Measurements from ENCODE around the gene C4BPA. TPM values are rescaled to one million over a fixed set of nuclear protein-coding genes. Genes with fewer than 3 reads are reported as not detected.

Gene C4BPA
- total and polyA plus RNA-seq, 9 of the 15 experiments (the other 6 are each of a cell fraction or from before 2014, with no cell fraction given), result 0.04 to 0.22 (median 0.11) TPM; not detected in 3

- Histone ChIP-seq H3K4me2 (ENCODE audit: insufficient read depth, low read length) (no peak overlapping the region), H3K4me1 (replicated peaks in 1 of 2; ENCODE audit: control insufficient read depth in 2 of 2, insufficient read depth in 2 of 2, low read length in 2 of 2) (no peaks in the 10 kb centered on the region), H3K9me1 (ENCODE audit: control insufficient read depth, insufficient read depth, low read length) (peaks cover 5% of the 10 kb centered on the region), H3K27ac (ENCODE audit: extremely low read depth, low read depth, low read length) (no peak overlapping the region), H4K20me1 (replicated peaks; ENCODE audit: control insufficient read depth, insufficient read depth, low read length) (no peaks in the 10 kb centered on the region), H3K27me3 (ENCODE audit: control insufficient read depth in 2 of 2, insufficient read depth in 2 of 2, low read length in 2 of 2) (no peaks in the 10 kb centered on the region), H3K36me3 (ENCODE audit: control insufficient read depth, insufficient read depth, low read length) (peaks cover 77% of the 10 kb centered on the region), H2AFZ (ENCODE audit: low read depth, low read length) (no peak overlapping the region), H3K79me2 (ENCODE audit: control insufficient read depth, insufficient read depth, low read length) (no peaks in the 10 kb centered on the region), H3K9ac (ENCODE audit: insufficient read depth in 1 of 2, low read depth in 2 of 2, low read length in 2 of 2) (peak overlapping the region in 1 of 2 experiments; percentile 42; a peak in 1 of 4 replicates), H3K4me3 (no peak overlapping the region), H3K9me3 (replicated peaks; ENCODE audit: control insufficient read depth, insufficient read depth, low read depth, low read length) (no peaks in the 10 kb centered on the region)
- CTCF ChIA-PET (ENCODE audit: low intra/inter-chr PET ratio), result no interaction called here
- no peak for ATAC-seq
- DNase-seq (ENCODE audit: extremely low read depth in 1 of 4, low spot score in 3 of 4), result no peak
- FAIRE-seq, result no peak
- BruUV-seq (replicated peaks), result no TSS peak
- 94% methylated on average over 7 of the region's 8 CpGs for WGBS (ENCODE audit: insufficient coverage, low coverage, missing lambda C conversion rate)
- intact Hi-C loops (cut with micrococcal nuclease) (no loop called here), in situ Hi-C loops (cut with MboI) (no loop called here)
- POLR2A ChIA-PET, result no interaction called here
- TF ChIP-seq ZNF239 (CRISPR knock-in tag; IDR thresholded peaks at IDR 0.05) (no peak), DACH1 (IDR thresholded peaks at IDR 0.05; ENCODE audit: partially characterized antibody) (no peak), USF2 (CRISPR knock-in tag; IDR thresholded peaks at IDR 0.05) (no peak), ZNF512 (tag; IDR thresholded peaks at IDR 0.05) (no peak), THRA (IDR thresholded peaks at IDR 0.05) (no peak), PBX2 (CRISPR knock-in tag; IDR thresholded peaks at IDR 0.05; ENCODE audit: low read depth) (no peak), PBX2 (tag; conservative IDR thresholded peaks at IDR 0.05; ENCODE audit: low read depth) (no peak), ERF (CRISPR knock-in tag; IDR thresholded peaks at IDR 0.05) (no peak), POLR3G (IDR thresholded peaks at IDR 0.05; ENCODE audit: extremely low read depth, insufficient read length, insufficient replicate concordance) (no peak), NFYB (IDR thresholded peaks at IDR 0.05; ENCODE audit: extremely low read depth, insufficient read length) (no peak), ZNF395 (CRISPR knock-in tag; IDR thresholded peaks at IDR 0.05) (no peak), LEF1 (IDR thresholded peaks at IDR 0.05) (no peak)
Observed at GRCh38 chr1:207064561-207064960, 39.5 kb upstream of the C4BPA start.

Data from K562 (cell line).